ENCODE data around the gene DIPK1A.

DIPK1A gene

GRCh38 chr1:92887465-92887864 is 73.8 kb downstream of the DIPK1A start:
- H3K27ac ChIP-seq = no peak overlapping the region
- TF ChIP-seq, protein P1, sequence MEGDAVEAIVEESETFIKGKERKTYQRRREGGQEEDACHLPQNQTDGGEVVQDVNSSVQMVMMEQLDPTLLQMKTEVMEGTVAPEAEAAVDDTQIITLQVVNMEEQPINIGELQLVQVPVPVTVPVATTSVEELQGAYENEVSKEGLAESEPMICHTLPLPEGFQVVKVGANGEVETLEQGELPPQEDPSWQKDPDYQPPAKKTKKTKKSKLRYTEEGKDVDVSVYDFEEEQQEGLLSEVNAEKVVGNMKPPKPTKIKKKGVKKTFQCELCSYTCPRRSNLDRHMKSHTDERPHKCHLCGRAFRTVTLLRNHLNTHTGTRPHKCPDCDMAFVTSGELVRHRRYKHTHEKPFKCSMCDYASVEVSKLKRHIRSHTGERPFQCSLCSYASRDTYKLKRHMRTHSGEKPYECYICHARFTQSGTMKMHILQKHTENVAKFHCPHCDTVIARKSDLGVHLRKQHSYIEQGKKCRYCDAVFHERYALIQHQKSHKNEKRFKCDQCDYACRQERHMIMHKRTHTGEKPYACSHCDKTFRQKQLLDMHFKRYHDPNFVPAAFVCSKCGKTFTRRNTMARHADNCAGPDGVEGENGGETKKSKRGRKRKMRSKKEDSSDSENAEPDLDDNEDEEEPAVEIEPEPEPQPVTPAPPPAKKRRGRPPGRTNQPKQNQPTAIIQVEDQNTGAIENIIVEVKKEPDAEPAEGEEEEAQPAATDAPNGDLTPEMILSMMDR (conservative IDR thresholded peaks at IDR 0.05; ENCODE audit: low read depth) = no peak
- ChIA-PET CTCF (interaction anchor here (0.6 kb wide), 2 partner anchors 73 to 498 kb away, joined by 4 read pairs; no protein-coding TSS in a partner anchor), POLR2A (ENCODE audit: low non-redundant PET) (no interaction called here)
- DNase-seq (ENCODE audit: low spot score) = no peak

DNA sequence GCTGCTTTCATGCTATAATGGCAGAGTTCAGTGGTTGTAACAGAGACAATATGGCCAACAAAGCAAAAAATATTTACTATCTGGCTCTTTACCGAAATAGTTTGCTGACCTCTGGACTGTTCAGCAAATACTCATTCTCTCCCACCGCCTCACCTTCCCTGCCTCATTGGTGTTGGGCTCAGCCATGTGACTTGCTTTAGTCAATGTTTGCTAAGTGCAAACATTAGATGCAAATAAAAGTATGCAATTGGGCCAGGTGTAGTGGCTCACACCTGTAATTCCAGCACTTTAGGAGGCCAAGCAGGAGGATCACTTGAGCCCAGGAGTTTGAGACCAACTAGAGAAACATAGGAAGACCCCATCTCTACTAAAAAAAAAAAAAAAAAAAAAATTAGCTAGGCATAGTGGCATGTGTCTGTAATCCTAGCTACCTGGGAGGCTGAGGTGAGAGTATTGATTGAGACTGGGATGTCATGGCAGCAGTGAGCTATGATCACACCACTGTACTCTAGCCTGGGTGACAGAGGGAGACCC is 74.3 kb downstream of the DIPK1A start:
- CTCF ChIA-PET = interaction anchor here (0.6 to 0.8 kb wide), 2 partner anchors 28 to 73 kb away, joined by 4 read pairs; no protein-coding TSS in a partner anchor
- no peak for DNase-seq (ENCODE audit: low spot score)
- TF ChIP-seq, protein P1 (conservative IDR thresholded peaks at IDR 0.05; ENCODE audit: low read depth) = no peak
- POLR2A ChIA-PET (ENCODE audit: low non-redundant PET) = no interaction called here
- no peak overlapping the region for H3K27ac ChIP-seq

DNA sequence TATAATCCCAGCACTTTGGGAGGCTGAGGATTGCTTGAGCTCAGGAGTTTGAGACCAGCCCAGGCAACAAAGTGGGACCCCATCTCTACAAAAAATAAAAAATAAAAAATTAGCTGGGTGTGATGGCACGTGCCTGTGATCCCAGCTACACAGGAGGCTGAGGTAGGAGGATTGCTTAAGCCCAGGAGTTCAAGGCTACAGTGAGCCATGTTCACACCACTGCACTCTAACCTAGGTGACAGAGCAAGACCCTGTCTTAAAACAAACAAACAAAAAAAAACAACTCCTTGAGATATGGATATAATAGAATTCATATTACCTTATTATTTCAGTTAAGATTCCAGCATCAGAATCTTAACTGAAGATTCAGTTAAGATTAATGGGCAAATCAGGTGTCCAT is 77.1 kb downstream of the DIPK1A start:
- ChIA-PET CTCF (interaction anchor here (0.6 kb wide), 2 partner anchors 16 to 645 kb away, joined by 3 to 4 read pairs; no protein-coding TSS in a partner anchor), POLR2A (ENCODE audit: low non-redundant PET) (no interaction called here)
- TF ChIP-seq, protein P1 (conservative IDR thresholded peaks at IDR 0.05; ENCODE audit: low read depth) = no peak
- no peak overlapping the region for H3K27ac ChIP-seq
- DNase-seq (ENCODE audit: low spot score) = no peak

GRCh38 chr1:92883297-92883696 is 78.0 kb downstream of the DIPK1A start:
- H3K27ac ChIP-seq = no peak overlapping the region
- TF ChIP-seq, protein P1 (conservative IDR thresholded peaks at IDR 0.05; ENCODE audit: low read depth) = no peak
- POLR2A ChIA-PET (ENCODE audit: low non-redundant PET) = no interaction called here
- CTCF ChIA-PET = interaction anchor here (0.6 kb wide), 1 partner anchor 144 kb away, joined by 4 read pairs; no protein-coding TSS in a partner anchor
- DNase-seq (ENCODE audit: low spot score) = no peak

DNA sequence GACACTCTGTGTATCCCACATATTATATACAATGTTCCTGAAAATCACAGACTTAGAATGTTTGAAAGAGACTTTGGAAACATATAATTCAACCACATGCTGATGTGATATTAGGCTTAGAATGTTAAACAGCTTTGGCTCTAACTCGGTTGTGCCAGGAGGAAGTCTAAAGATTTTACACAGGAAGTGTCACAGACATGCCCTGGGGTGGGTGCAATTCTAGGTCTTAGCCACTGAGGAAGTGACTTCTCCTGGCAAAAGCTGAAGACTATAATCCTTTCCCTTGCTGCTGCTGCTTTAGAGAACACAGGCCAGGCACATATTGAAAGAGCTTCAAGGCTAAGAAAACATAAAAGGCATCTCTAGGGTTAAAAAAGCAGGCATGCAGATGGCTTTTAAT is 78.4 kb downstream of the DIPK1A start:
- no peak overlapping the region for H3K27ac ChIP-seq
- CTCF ChIA-PET = interaction anchor here (0.6 kb wide), 1 partner anchor 144 kb away, joined by 4 read pairs; no protein-coding TSS in a partner anchor
- DNase-seq (ENCODE audit: low spot score) = no peak
- TF ChIP-seq, protein P1 (conservative IDR thresholded peaks at IDR 0.05; ENCODE audit: low read depth) = no peak
- POLR2A ChIA-PET (ENCODE audit: low non-redundant PET) = no interaction called here

DNA sequence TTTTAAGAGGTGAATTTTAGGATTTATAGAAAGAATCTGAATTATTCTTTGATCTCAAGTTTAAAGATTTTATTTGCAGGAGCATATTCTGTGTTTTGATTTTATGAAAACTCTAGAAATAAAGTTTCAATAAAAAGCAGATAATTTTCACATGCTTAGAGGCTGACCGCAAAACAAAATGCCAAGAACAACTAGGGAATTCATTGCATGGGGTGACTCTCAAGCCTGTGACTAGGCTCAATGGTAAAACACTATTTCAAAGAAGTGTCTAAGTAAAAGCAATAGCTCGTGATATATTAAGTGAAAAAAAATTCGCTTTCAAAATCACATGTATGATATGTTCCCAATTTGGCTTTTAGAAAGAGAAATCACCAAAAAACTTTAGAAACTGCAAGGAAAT is 79.9 kb downstream of the DIPK1A start:
- H3K27ac ChIP-seq = no peak overlapping the region
- POLR2A ChIA-PET (ENCODE audit: low non-redundant PET) = no interaction called here
- CTCF ChIA-PET = interaction anchor here (0.7 kb wide), 1 partner anchor 166 kb away, joined by 4 read pairs; no protein-coding TSS in a partner anchor
- no peak for DNase-seq (ENCODE audit: low spot score)
- TF ChIP-seq, protein P1 (conservative IDR thresholded peaks at IDR 0.05; ENCODE audit: low read depth) = no peak
